Ecto neural progenitor cell (in vitro differentiated cells): ENCODE results near the gene OBI1.
A peak's percentile ranks its signal among the peaks of the same experiment; 100 is the strongest.

Experiments
- DNase-seq: peaks from one replicate; pipeline ENCODE4 v3.0.0-alpha.2; 2018; ENCODE audit warnings: low spot score

OBI1 gene

DNA sequence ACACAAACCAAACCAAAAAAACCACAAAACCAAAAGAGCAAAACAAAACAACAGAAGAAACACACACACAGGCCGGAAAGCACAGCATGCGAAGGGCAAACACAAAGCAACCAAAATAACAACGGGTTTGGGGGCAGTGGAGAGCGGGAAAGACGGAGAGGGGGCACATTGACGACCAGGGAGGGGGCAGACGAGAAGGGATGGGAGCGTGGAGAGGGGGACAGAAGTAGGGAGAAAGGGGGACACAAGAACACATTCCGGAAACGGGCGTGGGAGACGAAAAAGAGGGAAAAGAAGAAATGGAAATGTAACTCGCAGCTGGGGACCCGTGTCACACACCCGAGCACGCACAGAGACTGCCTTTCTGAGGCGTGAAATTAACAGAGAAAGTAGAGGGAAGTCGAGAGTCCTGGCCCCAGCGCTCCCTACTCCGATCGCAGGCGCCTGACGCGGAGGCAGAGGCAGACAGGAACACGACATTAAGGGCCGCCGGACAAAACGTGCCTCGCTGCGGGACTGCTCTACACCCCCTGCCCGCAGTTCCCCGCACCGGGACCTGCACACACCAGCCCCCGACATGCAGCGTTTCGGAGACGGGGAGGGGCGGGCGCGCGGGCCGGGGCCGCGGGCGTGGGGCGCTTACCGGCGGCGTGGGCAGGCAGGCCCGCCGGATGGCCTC lies 56.3 kb downstream of the OBI1 start:
- DNase-seq, result peak; percentile 65

GRCh38 chr13:78601874-78602560 lies 56.9 kb downstream of the OBI1 start:
- DNase-seq, result peak; percentile 55

DNA sequence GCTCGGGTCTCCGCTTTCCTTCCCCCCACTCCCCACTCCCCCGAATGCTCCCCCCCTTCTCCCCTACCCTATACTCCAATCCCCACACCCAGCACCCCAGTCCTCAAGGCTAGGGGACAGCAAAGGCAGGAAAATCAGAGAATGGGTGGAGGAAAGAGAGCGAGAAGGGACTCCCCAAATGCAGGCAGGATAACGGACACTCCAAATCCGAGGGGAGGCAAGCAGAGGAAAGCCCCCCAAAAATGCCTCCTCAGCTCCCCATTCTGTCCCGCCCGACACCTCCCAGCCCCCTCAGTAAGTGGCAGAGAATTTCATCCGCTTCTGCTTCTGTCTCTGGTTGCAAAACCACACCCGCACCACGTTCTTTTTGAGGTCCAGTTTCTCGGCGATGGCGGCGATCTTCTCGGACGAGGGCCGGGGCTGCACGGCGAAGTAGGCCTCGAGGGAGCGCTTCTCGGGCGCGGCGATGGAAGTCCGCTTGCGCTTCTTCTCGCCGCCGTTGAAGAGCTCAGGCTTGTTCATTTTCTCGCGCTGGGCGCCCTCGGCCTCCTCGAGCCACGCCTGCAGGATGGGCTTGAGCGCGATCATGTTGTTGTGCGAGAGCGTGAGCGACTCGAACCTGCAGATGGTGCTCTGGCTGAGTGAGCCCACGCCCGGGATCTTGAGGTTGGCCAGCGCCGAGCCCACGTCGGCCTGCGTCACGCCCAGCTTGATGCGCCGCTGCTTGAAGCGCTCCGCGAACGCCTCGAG lies 57.7 kb downstream of the OBI1 start:
- DNase-seq, result peak; percentile 69

- DNase-seq, result no peak
These were observed 58.6 kb downstream of the OBI1 start for GRCh38 chr13:78600280-78600883.

DNA sequence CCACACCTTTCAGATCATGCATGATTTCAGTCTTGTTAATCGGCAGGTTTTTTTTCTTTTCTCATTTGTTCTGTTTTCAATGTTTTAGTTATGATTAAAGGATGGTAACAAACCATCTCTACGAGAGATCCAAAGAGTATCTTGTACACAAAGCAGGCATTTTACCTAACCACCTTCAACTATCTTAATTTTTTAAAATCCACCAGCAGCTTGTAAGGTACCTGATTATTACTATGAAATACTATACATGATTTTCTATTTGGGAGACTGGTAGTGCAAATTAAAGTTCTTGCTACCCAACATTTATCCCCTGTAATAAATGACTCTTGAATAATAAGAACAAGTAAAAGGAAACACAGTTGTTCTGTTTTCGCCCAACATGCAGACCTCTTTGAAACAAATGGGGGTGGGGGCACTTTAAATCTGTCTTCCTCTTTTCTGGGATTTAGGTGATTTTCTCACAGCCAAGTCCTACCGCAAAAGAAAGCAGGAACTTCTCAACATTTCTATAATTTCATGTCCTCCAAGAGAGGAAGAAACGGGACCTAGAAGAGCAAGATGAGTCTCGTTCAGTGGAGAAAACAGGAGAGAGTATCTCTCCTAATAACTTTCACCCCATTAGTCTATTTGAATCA lies 59.2 kb downstream of the OBI1 start:
- no peak for DNase-seq

DNA sequence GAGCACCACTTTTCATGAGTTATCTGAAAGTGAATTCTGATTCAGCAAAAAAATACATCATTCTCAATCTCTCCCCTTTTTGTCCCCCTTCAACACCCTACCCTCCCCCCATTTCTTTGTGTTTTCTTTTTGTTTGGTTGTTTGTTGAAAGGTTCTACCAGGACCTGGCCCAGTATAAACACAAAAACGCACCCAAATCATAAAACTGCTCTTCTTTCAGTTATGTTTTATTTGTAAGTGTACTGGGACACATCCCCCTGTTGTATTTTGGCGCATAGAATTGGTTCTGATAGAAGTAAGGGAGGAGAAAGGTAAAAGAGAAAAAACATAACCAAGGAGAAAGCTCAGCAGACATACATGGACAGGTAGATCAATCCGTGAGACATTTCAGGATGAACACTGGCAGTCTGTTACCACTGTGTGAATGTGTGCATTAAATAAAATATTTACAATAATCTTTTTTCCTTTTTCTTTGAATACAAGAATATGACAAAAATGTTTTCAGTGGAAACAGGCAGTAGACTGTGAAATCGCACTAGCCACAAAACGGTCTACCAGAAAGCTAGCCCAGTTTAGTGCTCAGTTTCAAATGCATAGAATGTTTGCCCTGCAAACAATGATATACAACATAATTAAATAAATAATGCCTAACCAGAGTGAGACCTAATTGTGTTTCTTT lies 59.9 kb downstream of the OBI1 start:
- no peak for DNase-seq

- DNase-seq, result no peak
These were observed 60.7 kb downstream of the OBI1 start for GRCh38 chr13:78598116-78598781.

- no peak for DNase-seq
These were observed 61.4 kb downstream of the OBI1 start for GRCh38 chr13:78597602-78597932.

DNA sequence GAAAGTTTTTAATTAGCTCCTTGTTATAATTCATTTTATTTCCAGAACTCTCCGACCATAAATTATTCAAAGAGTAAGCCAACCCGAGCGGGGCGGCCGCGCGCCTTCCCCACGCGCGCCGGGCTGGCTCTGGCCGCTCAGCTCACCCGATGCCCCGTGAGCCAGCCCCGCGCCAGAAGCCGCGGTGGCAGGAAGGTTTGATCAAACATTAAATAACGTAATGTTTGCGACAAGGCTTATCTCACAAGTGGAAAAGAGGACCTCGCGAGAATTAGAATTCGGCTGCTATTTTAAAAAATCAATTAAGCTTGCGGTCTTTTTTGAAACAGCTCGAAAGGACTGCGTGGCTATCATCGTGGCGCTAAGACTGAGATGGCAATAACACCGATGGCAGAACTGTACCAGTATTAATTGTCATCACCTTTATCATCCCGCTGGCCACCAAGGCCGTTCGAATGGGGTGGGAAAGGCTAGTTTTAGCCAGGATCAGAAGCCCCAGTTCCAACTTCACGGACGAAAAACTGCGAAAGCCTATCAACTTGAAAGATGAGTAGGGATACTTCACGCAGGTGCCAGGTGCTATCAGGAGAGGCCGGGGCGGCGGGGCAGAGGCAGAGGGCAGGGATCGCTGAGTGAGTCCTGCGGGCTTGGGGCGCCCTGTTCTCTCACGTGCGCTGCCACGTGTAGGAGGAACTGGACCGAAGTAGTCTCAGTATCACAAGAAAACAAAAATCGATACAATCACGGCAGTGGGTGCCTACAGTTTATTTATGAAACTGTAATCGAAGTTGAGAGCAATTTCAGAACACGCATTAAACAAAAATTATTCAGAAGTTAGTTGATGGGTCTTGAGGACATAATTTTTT lies 62.0 kb downstream of the OBI1 start:
- peak; percentile 63 for DNase-seq

- DNase-seq, result no peak
These were observed 62.6 kb downstream of the OBI1 start for GRCh38 chr13:78596399-78596735.

DNA sequence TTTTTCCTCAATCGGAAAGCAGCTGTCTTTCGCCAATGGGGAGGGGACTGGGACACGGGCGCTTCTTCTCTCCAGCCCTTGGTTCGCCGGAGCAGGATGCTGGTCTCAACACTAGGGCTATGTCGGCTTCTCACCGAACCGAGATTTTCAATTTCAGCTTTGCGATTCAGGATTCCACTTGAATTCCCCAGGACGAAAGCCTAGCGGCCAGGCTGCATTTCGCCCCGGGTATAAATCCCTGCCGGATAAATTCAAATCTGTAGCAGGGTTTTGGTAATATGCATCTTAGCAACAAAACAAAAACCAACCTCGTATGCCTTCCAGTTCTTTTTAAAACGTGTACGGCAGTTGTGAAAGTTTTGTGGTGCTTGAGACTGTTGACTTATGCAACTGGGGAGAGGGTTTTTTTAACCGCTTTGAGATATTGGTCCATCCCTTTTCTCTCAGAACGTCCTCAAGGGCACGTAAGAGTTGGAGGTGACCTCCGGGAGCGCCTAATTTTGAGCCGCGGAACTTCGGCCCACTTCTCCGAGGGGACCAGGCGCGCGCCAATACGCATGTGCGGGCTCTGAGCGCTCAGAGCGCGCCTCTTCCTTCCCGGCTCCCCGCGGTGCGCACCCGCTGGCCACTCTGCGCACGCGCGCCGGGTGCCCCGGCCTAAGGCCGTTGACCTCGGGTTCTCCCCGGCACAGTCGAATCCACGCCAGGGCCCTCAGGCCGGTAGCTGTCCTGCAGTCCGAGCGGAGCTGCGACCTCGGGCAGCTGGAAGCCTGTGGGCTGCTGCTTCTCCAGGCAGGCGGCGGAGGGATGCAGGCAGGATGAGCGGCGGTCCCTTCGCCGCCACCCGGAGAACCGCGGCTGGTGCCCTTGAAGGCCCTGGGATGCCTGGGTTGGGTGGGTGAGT lies 63.2 kb downstream of the OBI1 start:
- peak; percentile 86 for DNase-seq

- DNase-seq, result no peak
These were observed 64.4 kb downstream of the OBI1 start for GRCh38 chr13:78594456-78594975.

- DNase-seq, result peak; percentile 72
These were observed 65.1 kb downstream of the OBI1 start for GRCh38 chr13:78593652-78594455.

DNA sequence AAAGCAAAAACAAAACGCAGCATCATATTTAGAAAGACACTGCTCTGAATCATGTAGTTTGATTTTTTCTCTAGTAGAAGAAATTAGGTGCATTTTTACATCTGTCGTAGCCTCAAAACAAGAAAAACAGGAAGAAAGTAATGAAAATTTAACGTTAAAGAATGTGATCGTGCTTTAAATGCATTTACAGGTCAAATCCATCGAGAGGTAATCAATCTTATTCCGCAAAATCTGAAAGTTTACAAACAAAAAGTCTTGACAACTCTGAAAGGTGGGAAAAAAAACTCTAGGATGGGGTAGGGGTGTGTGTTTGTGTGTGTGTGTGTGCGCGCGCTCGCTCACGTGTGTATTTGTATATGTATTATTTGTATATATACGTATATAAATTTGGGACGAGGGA lies 65.8 kb downstream of the OBI1 start:
- DNase-seq, result no peak

- DNase-seq, result no peak
These were observed 66.4 kb downstream of the OBI1 start for GRCh38 chr13:78592584-78592983.

- peak; percentile 81 for DNase-seq
These were observed 69.7 kb downstream of the OBI1 start for GRCh38 chr13:78589206-78589605.

DNA sequence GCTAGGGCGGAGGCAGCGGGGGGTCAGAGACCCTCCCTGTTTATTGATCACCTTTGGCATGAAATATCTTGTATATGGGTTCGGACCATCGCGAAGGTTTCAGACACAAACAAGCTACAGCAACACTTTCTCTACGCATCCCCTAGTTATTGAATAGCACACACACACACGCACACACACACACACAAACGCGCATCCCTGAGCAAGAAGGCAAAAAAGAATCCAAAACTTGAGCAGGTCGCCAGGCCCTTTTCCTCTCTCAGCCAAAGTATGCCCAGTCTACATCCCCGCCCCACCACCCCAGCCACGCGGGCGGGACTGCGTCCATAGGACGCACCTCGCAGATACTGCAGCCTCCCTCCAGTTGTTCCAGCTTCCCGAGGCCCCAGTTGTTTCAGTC lies 71.6 kb downstream of the OBI1 start:
- no peak for DNase-seq

DNA sequence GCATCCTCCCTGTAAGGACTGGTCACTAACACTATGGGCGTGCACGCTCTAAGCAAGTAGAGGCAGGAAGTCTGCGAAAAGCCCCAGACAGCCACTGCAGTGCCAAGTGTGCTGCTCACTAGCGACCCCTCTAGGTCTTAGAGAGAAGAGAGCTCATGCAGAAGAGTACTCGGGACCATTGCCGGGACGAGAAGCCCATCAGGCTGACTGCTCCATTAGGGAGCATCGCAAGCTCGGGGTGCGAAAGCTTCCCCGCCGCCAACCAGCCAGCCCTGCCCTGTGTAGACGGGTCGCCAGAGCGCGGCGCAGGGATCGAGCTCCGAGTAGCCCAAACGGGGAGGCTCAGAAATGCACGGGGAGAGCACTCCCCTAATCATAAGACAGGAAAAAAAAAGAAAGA lies 72.2 kb downstream of the OBI1 start:
- peak; percentile 73 for DNase-seq
